IPS DF 6.9 (cell line): ENCODE results near the gene CNTNAP2.
A peak's percentile ranks its signal among the peaks of the same experiment; 100 is the strongest.

Source experiments
- DNase-seq: peaks from one replicate; pipeline ENCODE4 v3.0.0-alpha.2; 2013; ENCODE audit warnings: low read depth, low spot score
- H3K27ac ChIP-seq: one replicate; pipeline ENCODE4 v1.5.1; 2013; ENCODE audit warnings: low read length, control low read depth
- H3K27me3 ChIP-seq: 2 replicates; pipeline ENCODE4 v1.6.1; 2013; ENCODE audit warnings: mild to moderate bottlenecking, low read length; ENCODE audit not compliant: control insufficient read depth, insufficient read depth
- H3K36me3 ChIP-seq: 2 replicates; pipeline ENCODE4 v1.6.1; 2013; ENCODE audit warnings: low read length; ENCODE audit not compliant: control insufficient read depth, insufficient read depth
- H3K4me1 ChIP-seq: 2 replicates; pipeline ENCODE4 v1.6.1; 2013; ENCODE audit warnings: low read length; ENCODE audit not compliant: control insufficient read depth, insufficient read depth
- H3K4me3 ChIP-seq: 2 replicates; pipeline ENCODE4 v1.5.1; 2013; ENCODE audit warnings: mild to moderate bottlenecking, low read length
- H3K9me3 ChIP-seq: 2 replicates; pipeline ENCODE4 v1.6.1; 2013; ENCODE audit warnings: low read length, inconsistent platforms; ENCODE audit not compliant: control insufficient read depth, insufficient read depth
- whole genome bisulfite sequencing: extraction: QIAGEN DNeasy Blood & Tissue Kit; methylation state at CpG from one replicate; pipeline ENCODE4 v1.1.7; 2013; ENCODE audit warnings: mixed read lengths, missing lambda C conversion rate; ENCODE audit not compliant: insufficient read length, insufficient coverage; 5-methylcytosine and 5-hydroxymethylcytosine counted together

The CNTNAP2 gene

GRCh38 chr7:147978651-147979050, 1862.0 kb downstream of the CNTNAP2 start:
- no peaks in the 10 kb centered on the region for H3K36me3 ChIP-seq
- no peaks in the 10 kb centered on the region for H3K9me3 ChIP-seq
- no peak for DNase-seq
- H3K27me3 ChIP-seq, result no peaks in the 10 kb centered on the region
- H3K27ac ChIP-seq, result no peak overlapping the region
- WGBS, result no CpG with 5 or more reads among the region's 5 CpGs
- no peak overlapping the region for H3K4me3 ChIP-seq
- H3K4me1 ChIP-seq, result no peaks in the 10 kb centered on the region

- no peak for DNase-seq
- WGBS, result no CpG with 5 or more reads among the region's 4 CpGs
- Histone ChIP-seq H3K27ac (no peak overlapping the region), H3K9me3 (no peaks in the 10 kb centered on the region), H3K27me3 (no peaks in the 10 kb centered on the region), H3K4me1 (no peaks in the 10 kb centered on the region), H3K36me3 (no peaks in the 10 kb centered on the region), H3K4me3 (no peak overlapping the region)
These were observed 1864.5 kb downstream of the CNTNAP2 start for GRCh38 chr7:147980826-147981813.

- WGBS, result no CpG with 5 or more reads among the region's 1 CpG
- Histone ChIP-seq H3K27ac (no peak overlapping the region), H3K9me3 (no peaks in the 10 kb centered on the region), H3K36me3 (no peaks in the 10 kb centered on the region), H3K4me1 (no peaks in the 10 kb centered on the region), H3K27me3 (no peaks in the 10 kb centered on the region), H3K4me3 (no peak overlapping the region)
- no peak for DNase-seq
These were observed 1865.7 kb downstream of the CNTNAP2 start for GRCh38 chr7:147982307-147982706.

- no peaks in the 10 kb centered on the region for H3K36me3 ChIP-seq
- no peak overlapping the region for H3K4me3 ChIP-seq
- H3K4me1 ChIP-seq, result no peaks in the 10 kb centered on the region
- no CpG with 5 or more reads among the region's 2 CpGs for WGBS
- H3K27me3 ChIP-seq, result no peaks in the 10 kb centered on the region
- H3K27ac ChIP-seq, result no peak overlapping the region
- H3K9me3 ChIP-seq, result no peaks in the 10 kb centered on the region
- no peak for DNase-seq
These were observed 1867.7 kb downstream of the CNTNAP2 start for GRCh38 chr7:147984265-147984664.

- Histone ChIP-seq H3K9me3 (peaks cover 3% of the 10 kb centered on the region; the same call in 1 of the 2 replicates), H3K4me1 (no peaks in the 10 kb centered on the region), H3K4me3 (no peak overlapping the region), H3K36me3 (no peaks in the 10 kb centered on the region), H3K27ac (no peak overlapping the region), H3K27me3 (no peaks in the 10 kb centered on the region)
- no peak for DNase-seq
- WGBS, result no CpG with 5 or more reads among the region's 1 CpG
These were observed 1873.5 kb downstream of the CNTNAP2 start for GRCh38 chr7:147990079-147990478.

- WGBS, result no CpG with 5 or more reads among the region's 2 CpGs
- Histone ChIP-seq H3K27me3 (no peaks in the 10 kb centered on the region), H3K9me3 (peaks cover 3% of the 10 kb centered on the region; the same call in 1 of the 2 replicates), H3K36me3 (no peaks in the 10 kb centered on the region), H3K27ac (no peak overlapping the region), H3K4me1 (no peaks in the 10 kb centered on the region), H3K4me3 (no peak overlapping the region)
- no peak for DNase-seq
These were observed 1874.3 kb downstream of the CNTNAP2 start for GRCh38 chr7:147990942-147991341.

- Histone ChIP-seq H3K27ac (no peak overlapping the region), H3K27me3 (no peaks in the 10 kb centered on the region), H3K36me3 (no peaks in the 10 kb centered on the region), H3K4me1 (no peaks in the 10 kb centered on the region), H3K9me3 (peaks cover 3% of the 10 kb centered on the region; the same call in 1 of the 2 replicates), H3K4me3 (no peak overlapping the region)
- no peak for DNase-seq
- WGBS, result no CpG with 5 or more reads among the region's 2 CpGs
These were observed 1876.1 kb downstream of the CNTNAP2 start for GRCh38 chr7:147992698-147993097.

- WGBS, result no CpG with 5 or more reads among the region's 10 CpGs
- no peaks in the 10 kb centered on the region for H3K9me3 ChIP-seq
- no peaks in the 10 kb centered on the region for H3K27me3 ChIP-seq
- DNase-seq, result no peak
- H3K36me3 ChIP-seq, result no peaks in the 10 kb centered on the region
- no peaks in the 10 kb centered on the region; the same call in 1 of the 2 replicates for H3K4me1 ChIP-seq
- no peak overlapping the region for H3K4me3 ChIP-seq
- H3K27ac ChIP-seq, result no peak overlapping the region
These were observed 1881.0 kb downstream of the CNTNAP2 start for GRCh38 chr7:147997636-147998035.

- no peak overlapping the region for H3K4me3 ChIP-seq
- peak; percentile 43 for DNase-seq
- WGBS, result no CpG with 5 or more reads among the region's 4 CpGs
- no peaks in the 10 kb centered on the region; the same call in 1 of the 2 replicates for H3K4me1 ChIP-seq
- H3K27ac ChIP-seq, result no peak overlapping the region
- H3K9me3 ChIP-seq, result no peaks in the 10 kb centered on the region
- H3K27me3 ChIP-seq, result no peaks in the 10 kb centered on the region
- H3K36me3 ChIP-seq, result no peaks in the 10 kb centered on the region
These were observed 1883.4 kb downstream of the CNTNAP2 start for GRCh38 chr7:147999962-148000361.

- Histone ChIP-seq H3K4me1 (no peaks in the 10 kb centered on the region; the same call in 1 of the 2 replicates), H3K36me3 (no peaks in the 10 kb centered on the region), H3K9me3 (no peaks in the 10 kb centered on the region), H3K27ac (no peak overlapping the region), H3K4me3 (no peak overlapping the region), H3K27me3 (no peaks in the 10 kb centered on the region)
- no CpG with 5 or more reads among the region's 1 CpG for WGBS
- no peak for DNase-seq
These were observed 1895.2 kb downstream of the CNTNAP2 start for GRCh38 chr7:148011753-148012152.
